GM21619 (cell line): Measurements from ENCODE around the gene NDUFB10.

Source experiments
- ATAC-seq: cut with Tn5 transposase; IDR thresholded peaks from one replicate; pipeline ENCODE4 v1.9.1; 2021; ENCODE audit not compliant: unreplicated experiment

NDUFB10 gene

GRCh38 chr16:1965396-1966001 lies 6.2 kb downstream of the NDUFB10 start:
- no peak for ATAC-seq

- ATAC-seq: no peak
These were observed 7.1 kb downstream of the NDUFB10 start, which contains the start of gene RNF151 for GRCh38 chr16:1966460-1966859. TSS of gene RNF151 (plus strand) at chr16:1966856. CDS start at chr16:1966882, 26 bp downstream.

- ATAC-seq: no peak
These were observed 9.0 kb downstream of the NDUFB10 start for GRCh38 chr16:1968146-1968953.

GRCh38 chr16:1971796-1972489 lies 12.6 kb downstream of the NDUFB10 start, which contains the start of gene TBL3:
TSS of gene TBL3 (plus strand) at chr16:1972053. CDS start at chr16:1972165, 112 bp downstream.
- peak; percentile 74 for ATAC-seq

GRCh38 chr16:1972490-1972877 lies 13.1 kb downstream of the NDUFB10 start:
- ATAC-seq: no peak

- no peak for ATAC-seq
These were observed 14.3 kb downstream of the NDUFB10 start for GRCh38 chr16:1973461-1974156.

- no peak for ATAC-seq
These were observed 15.1 kb downstream of the NDUFB10 start for GRCh38 chr16:1974157-1975070.

- ATAC-seq: no peak
These were observed 16.3 kb downstream of the NDUFB10 start for GRCh38 chr16:1975432-1976215.

- no peak for ATAC-seq
These were observed 16.8 kb downstream of the NDUFB10 start for GRCh38 chr16:1976216-1976520.

GRCh38 chr16:1976951-1977874 lies 17.9 kb downstream of the NDUFB10 start:
- ATAC-seq: no peak

GRCh38 chr16:1977875-1978268 lies 18.5 kb downstream of the NDUFB10 start:
- no peak for ATAC-seq

- ATAC-seq: no peak
These were observed 19.3 kb downstream of the NDUFB10 start for GRCh38 chr16:1978476-1979120.

GRCh38 chr16:1979271-1980029 lies 20.1 kb downstream of the NDUFB10 start:
- no peak for ATAC-seq

- no peak for ATAC-seq
These were observed 20.9 kb downstream of the NDUFB10 start for GRCh38 chr16:1980030-1980769.

- ATAC-seq: no peak
These were observed 21.4 kb downstream of the NDUFB10 start for GRCh38 chr16:1980770-1981087.

- ATAC-seq: no peak
These were observed 22.1 kb downstream of the NDUFB10 start, which contains the start of gene NOXO1 for GRCh38 chr16:1981398-1981836. TSS of gene NOXO1 (minus strand) at chr16:1981469. CDS start at chr16:1981179, 290 bp downstream.
